Fibroblast of villous mesenchyme (primary cell): ENCODE measurements around the gene KIF25. TPM values are rescaled to one million over a fixed set of nuclear protein-coding genes. Genes with fewer than 3 reads are reported as not detected.

ENCODE experiments used
- DNase-seq: peaks from one replicate; pipeline ENCODE4 v3.0.0-alpha.2; 2010; ENCODE audit warnings: low read depth
- H3K4me3 ChIP-seq: 2 replicates; pipeline ENCODE4 v1.5.1; 2011; ENCODE audit warnings: low read depth, mild to moderate bottlenecking, low read length
- CTCF ChIP-seq: IDR thresholded peaks from 2 replicates; pipeline ENCODE4 v1.5.1; 2012; ENCODE audit warnings: low read depth, mild to moderate bottlenecking, low read length; ENCODE audit not compliant: insufficient read depth
- total RNA-seq: library from RNA; depleted of rRNA; stranded (reverse); fragments of >200 nt; gene quantifications from 2 replicates; pipeline ENCODE4 v1.2.3, GENCODE V29; 2012

Gene KIF25
- total RNA-seq, 1 donor = not detected

GRCh38 chr6:167979436-167980139 lies 17.9 kb upstream of the KIF25 start:
- H3K4me3 ChIP-seq = no peak overlapping the region
- TF ChIP-seq CTCF = no peak

GRCh38 chr6:167980911-167981580 lies 16.4 kb upstream of the KIF25 start:
- no peak for TF ChIP-seq CTCF
- H3K4me3 ChIP-seq = no peak overlapping the region
- DNase-seq = no peak

More at GRCh38 chr6:167979436-167980139, 17.9 kb upstream of the KIF25 start:
- DNase-seq = no peak

GRCh38 chr6:167981916-167982462 lies 15.5 kb upstream of the KIF25 start:
- no peak for TF ChIP-seq CTCF
- no peak overlapping the region for H3K4me3 ChIP-seq
- no peak for DNase-seq

GRCh38 chr6:167984144-167984719 lies 13.2 kb upstream of the KIF25 start:
- H3K4me3 ChIP-seq = no peak overlapping the region
- no peak for DNase-seq

GRCh38 chr6:167984876-167985604 lies 12.4 kb upstream of the KIF25 start:
- no peak for TF ChIP-seq CTCF
- DNase-seq = no peak
- no peak overlapping the region for H3K4me3 ChIP-seq

More at GRCh38 chr6:167984144-167984719, 13.2 kb upstream of the KIF25 start:
- TF ChIP-seq CTCF = no peak

GRCh38 chr6:167985911-167986595 lies 11.4 kb upstream of the KIF25 start:
- H3K4me3 ChIP-seq = no peak overlapping the region
- TF ChIP-seq CTCF = no peak
- DNase-seq = no peak
